Dermis microvascular lymphatic vessel endothelial cell (primary cell): ENCODE results near the gene TMEM170B. TPM values are rescaled to one million over a fixed set of nuclear protein-coding genes. Genes with fewer than 3 reads are reported as not detected.

Source experiments
- DNase-seq, 2 donors: peaks; one replicate each; pipeline versions ENCODE4 v3.0.0 to v3.0.0-alpha.2; 2010; ENCODE audit warnings: low read depth in 2 of 2
- total RNA-seq: library from RNA; depleted of rRNA; stranded (reverse); fragments of >200 nt; gene quantifications from 2 replicates; pipeline ENCODE4 v1.2.1, GENCODE V29; 2014

TMEM170B gene
- total RNA-seq, 1 donor from 2014 or later = 1.4 TPM

GRCh38 chr6:11614534-11615213 lies 77.1 kb downstream of the TMEM170B start:
- DNase-seq = peak; percentile 64 to 90

GRCh38 chr6:11615214-11615602 lies 77.7 kb downstream of the TMEM170B start:
- peak in 1 of 2 donors; percentile 55 for DNase-seq

GRCh38 chr6:11616200-11616611 lies 78.7 kb downstream of the TMEM170B start:
- no peak for DNase-seq

GRCh38 chr6:11618533-11618932 lies 81.0 kb downstream of the TMEM170B start:
- DNase-seq = peak in 1 of 2 donors; percentile 51

- DNase-seq = no peak
These were observed 83.6 kb downstream of the TMEM170B start for GRCh38 chr6:11621119-11621518.

GRCh38 chr6:11622156-11622555 lies 84.6 kb downstream of the TMEM170B start:
- DNase-seq = peak in 1 of 2 donors; percentile 43

GRCh38 chr6:11623272-11623671 lies 85.7 kb downstream of the TMEM170B start:
- no peak for DNase-seq

DNA sequence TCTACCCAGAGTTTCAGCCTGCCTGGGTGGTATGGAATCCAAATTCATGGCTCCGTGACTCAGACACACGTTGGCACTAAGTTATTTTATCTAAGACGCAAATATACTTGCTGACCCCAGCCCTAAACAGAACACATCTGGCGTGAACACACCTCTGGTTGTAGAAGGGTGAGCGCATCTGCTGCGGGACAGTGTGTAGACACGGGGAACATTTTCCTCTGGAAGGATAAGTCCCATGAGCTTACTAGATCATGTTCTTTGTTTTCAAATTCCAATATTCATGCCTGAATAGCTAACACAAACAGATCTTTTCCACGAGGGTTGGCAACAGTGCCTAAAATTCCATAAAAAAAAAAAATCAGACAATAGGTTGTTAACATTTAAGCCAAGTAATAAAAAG lies 87.8 kb downstream of the TMEM170B start:
- DNase-seq = peak; percentile 62 to 82

DNA sequence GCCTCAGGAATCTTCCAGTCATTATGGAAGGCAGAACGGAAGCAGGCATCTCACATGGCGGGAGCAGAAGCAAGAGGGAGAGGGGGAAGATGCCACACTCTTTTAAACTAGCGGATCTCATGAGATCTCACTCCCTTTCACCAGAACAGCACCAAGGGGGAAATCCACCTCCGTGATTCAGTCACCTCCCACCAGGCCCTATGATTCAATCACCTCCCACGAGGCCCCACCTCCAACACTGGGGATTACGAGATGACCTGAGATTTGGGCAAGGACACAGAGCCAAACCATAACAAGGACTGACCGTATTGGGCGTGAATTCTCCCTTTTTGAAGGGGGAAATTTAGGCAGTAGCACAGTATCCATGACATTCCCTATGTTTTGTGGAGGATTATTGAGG lies 88.8 kb downstream of the TMEM170B start:
- no peak for DNase-seq

- DNase-seq = no peak
These were observed 91.0 kb downstream of the TMEM170B start for GRCh38 chr6:11628562-11628961.

DNA sequence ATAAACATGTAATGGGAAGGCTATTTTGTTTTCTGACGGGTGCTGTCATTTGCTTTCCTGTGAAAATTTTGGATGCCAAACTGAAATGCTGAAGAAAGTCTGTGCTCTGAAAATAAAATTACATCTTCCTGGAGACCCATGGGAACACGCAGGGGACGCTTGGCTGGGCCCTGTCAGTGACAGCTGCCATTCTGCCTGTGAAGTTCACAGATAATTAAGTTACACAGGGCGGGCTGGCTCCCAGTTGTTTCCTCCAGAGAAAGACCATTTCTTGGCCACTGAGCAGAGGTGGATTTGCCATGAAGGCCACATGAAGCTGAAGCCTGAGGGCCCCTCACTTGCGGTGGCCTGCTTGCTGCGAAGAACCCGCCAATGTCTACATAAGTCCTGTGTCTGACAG lies 93.5 kb downstream of the TMEM170B start:
- no peak for DNase-seq

DNA sequence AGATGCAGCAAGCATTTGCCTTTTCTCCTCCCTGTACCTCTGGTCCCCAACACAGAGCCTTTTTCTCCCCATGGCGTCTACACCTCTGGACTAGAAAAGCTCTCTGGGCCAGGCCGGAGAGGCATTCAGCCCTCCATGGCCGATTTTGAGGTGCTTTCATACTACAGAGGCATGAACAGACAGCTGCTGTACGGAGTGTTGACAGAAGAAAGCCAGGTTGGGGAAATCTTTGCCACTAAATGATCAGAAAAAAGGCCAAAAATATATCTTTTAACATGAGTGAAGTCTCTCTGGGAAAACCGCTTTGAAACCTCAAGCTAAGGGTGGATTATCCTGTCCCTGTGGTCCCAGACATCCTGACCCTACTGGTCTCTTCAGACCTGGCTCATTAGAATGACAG lies 94.0 kb downstream of the TMEM170B start:
- DNase-seq = no peak

DNA sequence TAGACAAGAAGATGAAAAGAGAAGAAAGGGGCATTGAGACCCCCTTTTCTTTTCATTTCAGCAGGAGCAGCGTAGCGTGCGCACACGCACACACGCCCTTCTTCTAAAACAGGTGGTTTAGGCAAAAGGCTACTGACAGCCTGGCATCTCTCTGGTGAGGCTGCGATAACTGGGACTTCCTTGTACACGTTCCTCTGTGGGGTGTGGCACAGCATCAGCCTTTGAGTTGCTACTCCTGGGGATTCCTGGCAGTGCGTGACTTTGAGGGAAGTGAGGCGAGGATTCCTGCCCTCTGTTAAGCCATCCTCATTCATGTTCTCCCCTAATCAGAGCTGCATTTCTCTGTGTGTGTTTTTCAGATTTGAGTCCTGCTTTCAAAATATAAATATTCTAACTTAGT lies 94.7 kb downstream of the TMEM170B start:
- no peak for DNase-seq

- no peak for DNase-seq
These were observed 95.4 kb downstream of the TMEM170B start for GRCh38 chr6:11632795-11633511.

Other genes starting within 250 kb of the TMEM170B start
- 0.38 and 0.90 TPM in 2 replicates for gene ADTRP, start 241.1 kb downstream of the TMEM170B start, total RNA-seq